HG03280 (cell line): ENCODE results near the gene LTBP2.

Experiments
- ATAC-seq: cut with Tn5 transposase; IDR thresholded peaks from one replicate; pipeline ENCODE4 v1.9.1; 2021; ENCODE audit warnings: mild to moderate bottlenecking, moderate library complexity; ENCODE audit not compliant: unreplicated experiment

LTBP2 gene

DNA sequence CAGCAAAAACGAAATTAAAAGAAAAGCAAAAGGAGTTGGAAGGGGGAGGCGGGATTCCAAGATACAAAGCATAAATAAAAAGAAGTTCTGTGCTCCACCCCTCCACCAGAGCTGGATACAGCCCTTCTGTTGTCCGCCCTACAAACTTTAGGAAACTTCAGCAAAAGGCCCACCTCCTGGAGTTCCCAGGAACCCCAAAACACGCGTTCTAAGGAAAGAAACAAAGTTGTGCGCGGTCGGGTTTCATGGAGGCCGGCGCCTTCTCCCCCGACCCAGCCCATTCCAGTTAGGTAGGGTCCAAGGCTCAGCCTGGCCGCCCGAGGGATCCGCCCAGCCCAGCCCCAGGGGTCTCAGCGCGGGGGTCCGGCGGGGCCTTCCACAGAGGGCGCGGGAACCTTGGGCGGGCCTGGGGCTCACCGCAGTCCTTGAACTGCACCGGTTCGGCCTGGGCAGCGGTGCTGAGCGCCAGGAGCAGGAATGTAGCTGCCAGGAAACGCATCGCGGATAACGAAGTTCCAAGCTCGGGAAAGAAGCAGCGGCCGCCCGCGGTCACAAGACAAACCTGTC, 119.2 kb downstream of the LTBP2 start, which contains the start of gene NPC2:
Gene NPC2, minus strand, starts transcription at position 530 of the 567 bp plus-strand sequence. Its CDS starts 31 bp downstream, at position 499.
- peak; percentile 5 for ATAC-seq

GRCh38 chr14:74491956-74492775, 119.9 kb downstream of the LTBP2 start:
- no peak for ATAC-seq

DNA sequence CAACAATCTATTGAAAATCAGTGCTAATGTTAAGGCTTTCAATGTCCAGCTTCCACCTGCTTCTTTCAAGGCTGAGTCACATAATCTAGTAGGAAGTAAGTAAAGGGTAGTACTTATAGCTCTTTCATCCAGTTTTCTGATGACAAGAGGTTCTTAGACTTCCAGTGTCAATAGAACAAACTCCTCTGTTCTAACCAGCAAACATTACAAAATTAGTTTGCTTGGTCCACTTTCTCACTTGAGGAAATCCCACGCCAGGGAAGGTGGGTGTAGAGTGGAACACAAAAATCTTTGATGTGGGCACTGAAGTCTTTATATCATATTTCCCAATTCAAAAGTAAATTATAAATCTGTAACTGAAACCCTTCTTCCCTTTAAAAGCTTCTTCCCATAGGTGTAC, 121.6 kb downstream of the LTBP2 start:
- no peak for ATAC-seq

- no peak for ATAC-seq
These were observed 123.1 kb downstream of the LTBP2 start for GRCh38 chr14:74488786-74489397.

DNA sequence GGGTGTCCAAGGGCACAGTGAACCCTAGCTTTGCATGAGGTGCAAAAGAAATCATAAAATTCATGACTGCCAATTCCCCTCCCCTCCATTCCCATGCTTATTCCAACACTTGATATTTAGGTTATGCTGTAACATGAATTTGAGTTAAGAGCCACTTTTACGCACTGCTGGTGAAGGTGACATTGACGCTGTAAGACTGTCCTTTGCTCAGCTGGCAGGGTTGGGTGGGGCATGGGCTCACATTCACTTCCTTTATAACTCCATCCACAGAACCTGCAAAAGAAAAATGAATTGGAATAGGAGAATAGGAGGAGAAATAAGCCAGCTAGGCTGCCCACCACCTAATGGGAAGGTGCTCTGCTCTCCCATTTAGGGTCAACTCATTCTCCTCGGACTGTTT, 125.9 kb downstream of the LTBP2 start:
- no peak for ATAC-seq

DNA sequence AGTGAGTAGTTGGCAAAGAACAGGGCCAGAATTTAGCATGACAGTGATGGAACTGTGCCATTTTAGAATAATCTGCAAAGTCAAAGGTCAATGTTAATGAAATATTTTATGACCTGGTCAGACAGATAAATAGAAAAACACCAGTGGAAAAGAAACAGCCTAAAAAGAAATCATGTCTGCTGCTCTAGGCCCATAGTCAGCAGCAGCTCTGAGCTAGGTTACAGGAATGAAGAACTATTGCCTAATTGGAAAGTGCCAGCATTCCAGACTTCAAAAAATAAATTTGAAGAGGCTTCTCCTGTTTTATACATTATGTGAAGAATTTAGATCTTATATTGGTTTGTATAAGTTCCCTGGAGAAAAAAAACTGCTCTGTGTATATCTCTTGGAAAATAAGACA, 128.7 kb downstream of the LTBP2 start:
- no peak for ATAC-seq

DNA sequence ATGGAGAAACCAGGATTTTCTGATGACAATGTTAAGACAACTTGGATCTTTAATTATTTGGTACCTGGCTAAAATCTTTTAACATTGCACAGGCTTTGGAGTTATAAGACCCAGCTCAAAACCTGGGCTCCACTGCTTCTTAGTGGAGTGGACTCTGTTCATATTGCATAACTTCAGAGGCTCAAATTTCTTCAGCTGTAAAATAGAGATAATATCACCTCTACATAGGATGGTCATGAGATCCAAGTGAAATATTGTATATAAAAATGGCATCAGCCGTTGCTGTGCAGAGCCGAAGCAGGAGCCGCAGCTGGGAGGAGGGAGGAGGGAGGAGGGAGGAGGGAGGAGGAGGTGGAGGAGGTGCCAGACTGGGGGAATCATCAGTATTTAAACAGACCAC, 129.5 kb downstream of the LTBP2 start:
- ATAC-seq, result no peak

GRCh38 chr14:74480046-74480445, 132.0 kb downstream of the LTBP2 start:
- no peak for ATAC-seq

GRCh38 chr14:74478996-74479635, 132.9 kb downstream of the LTBP2 start:
- no peak for ATAC-seq

DNA sequence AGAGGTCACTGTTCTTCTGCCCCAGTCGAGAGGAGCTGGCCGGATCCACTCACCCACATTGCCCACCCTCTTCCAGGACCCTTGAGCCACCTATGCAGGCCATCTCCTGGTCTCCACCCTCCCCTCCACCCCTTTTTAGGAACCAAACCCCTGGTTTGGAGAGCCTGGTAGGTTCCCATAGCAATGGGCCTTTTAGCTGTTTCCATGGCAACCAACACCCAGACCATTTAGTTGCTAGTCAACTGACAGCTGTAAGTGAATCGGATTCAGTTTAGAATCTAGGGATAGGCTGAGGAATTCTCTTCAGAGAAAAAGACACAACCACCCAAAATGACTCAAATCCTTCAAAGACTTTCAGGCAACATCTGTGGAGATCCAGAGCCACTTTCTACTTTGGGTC, 135.4 kb downstream of the LTBP2 start:
- ATAC-seq, result no peak

GRCh38 chr14:74476107-74476506, 135.9 kb downstream of the LTBP2 start:
- no peak for ATAC-seq

DNA sequence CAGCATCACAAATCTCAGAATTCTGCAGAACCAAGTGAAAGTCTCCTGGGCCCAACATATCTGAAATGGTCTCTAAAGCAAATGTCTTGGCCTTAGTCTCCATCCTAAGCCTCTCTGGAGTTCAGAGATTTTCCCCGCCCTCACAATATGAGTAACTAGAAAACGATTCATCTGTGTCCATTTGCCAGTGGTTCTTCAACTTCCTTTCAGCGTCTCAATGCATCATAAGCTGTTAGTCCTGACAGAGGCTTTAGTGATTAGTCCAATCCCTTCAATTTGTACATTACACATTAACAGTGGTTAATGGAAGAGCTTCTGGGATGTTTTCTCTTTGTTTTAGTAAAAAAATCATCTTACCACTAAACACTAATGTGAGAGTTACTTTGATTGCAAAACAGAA, 136.4 kb downstream of the LTBP2 start:
- no peak for ATAC-seq

DNA sequence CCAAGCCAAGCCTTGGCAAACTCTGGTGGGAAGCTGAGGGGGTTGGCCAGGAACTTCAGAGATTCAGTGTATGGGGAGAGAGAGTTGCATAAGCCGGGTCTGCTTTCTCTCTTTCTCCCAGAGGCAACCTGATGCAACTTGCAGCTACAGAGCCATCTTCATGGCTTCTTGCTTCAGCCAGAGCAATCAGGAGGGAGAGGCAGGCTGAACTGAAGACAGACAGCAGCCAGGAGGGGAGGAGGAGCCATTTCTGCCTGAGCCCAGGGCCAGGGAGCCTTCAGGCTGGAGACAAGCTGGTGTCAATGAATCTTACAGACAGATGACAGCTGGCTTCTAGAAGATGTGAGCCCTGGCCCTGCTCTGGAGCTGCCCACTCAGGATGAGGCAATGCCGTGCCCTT, 137.7 kb downstream of the LTBP2 start:
- ATAC-seq, result no peak

GRCh38 chr14:74472601-74473000, 139.4 kb downstream of the LTBP2 start:
- no peak for ATAC-seq

DNA sequence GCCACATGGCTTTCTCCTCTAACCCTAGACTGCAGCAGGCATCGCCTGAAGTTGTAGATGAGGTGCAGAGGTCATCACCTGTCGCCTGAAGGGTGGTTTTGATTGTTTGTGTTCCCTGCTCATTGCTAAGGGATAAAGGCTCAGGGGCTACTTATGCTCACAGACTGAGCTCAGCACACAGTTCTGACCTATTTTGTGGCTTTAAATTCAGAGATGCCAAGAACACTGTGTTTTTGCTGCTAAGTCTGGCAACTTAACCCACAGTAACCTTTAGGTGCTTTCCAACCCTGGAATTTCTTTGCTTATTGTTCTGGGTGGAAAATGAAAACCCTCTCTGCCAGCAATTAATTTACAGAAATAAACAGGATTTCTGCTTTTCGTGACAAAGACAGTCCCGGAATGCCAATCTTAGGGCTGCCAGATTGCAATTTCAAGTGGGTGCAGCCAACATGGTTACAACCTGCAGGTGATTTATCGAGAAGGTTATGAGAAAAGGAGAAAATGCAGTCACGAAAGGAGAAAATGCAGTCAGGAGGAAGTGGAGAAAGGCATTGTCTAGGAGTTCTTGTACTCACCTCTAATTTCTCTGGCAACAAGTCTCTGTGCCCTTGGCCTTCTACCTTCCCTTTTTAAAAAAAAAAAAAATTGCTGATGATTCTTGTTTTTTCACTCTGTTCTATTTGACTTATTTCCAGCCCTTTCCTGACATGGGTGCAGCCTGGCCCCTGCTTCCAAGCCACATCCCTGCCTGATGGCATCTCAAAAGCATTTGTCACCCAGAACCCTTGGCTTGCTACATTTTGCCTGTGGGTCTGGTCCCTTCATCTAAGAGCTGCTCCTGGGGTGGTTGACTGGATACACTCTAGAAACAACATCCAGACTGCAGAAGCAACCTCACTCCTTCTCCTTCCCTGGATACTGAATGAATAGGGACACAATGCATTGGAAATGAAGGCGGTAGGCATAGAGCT, 142.2 kb downstream of the LTBP2 start:
- ATAC-seq, result no peak

- no peak for ATAC-seq
These were observed 143.5 kb downstream of the LTBP2 start for GRCh38 chr14:74468513-74468912.

- no peak for ATAC-seq
These were observed 146.7 kb downstream of the LTBP2 start for GRCh38 chr14:74465335-74465734.

GRCh38 chr14:74464785-74465184, 147.3 kb downstream of the LTBP2 start:
- no peak for ATAC-seq

DNA sequence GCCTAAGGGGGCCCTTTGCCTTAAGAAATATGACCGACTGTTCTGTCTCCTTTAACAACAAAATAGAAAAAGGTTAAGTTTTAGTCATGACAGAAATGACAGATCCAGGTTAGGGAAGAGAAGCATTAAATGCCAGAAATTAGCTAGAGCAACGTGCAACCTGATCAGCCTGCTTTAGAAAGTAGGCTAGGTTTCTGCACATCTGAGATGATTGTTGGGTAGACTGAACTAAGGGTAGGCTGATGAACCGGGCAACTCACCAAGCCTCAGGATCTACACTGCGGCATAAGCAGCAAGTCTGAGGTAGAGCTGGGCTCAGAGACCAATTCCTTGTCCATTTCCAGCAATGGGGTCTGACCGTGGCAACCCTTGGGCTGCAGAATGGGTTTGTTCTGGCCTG, 148.3 kb downstream of the LTBP2 start:
- no peak for ATAC-seq

DNA sequence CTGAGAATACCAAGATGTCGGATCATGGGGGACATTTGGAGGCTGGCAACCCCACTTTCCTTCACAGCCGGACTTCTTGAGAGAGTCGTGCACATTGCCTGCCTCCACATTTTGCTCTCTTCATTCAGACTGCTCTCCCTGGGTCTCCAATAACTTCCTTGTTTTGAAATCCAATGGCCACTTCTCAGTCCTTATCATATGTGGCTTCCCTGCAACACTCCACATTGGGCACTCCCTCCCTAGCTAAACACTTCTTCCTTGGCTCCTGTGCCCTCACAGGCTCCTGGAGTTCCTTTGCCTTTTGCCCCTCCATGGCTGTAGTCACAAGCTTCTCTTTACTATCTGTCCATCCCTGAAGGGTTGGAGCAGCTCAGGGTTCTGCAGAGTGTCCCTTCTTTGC, 149.0 kb downstream of the LTBP2 start:
- no peak for ATAC-seq
